GM23338 (cell line): ENCODE data around the gene DCDC2. TPM values are rescaled to one million over a fixed set of nuclear protein-coding genes. Genes with fewer than 3 reads are reported as not detected.
A peak's percentile ranks its signal among the peaks of the same experiment; 100 is the strongest.

Source experiments
- ATAC-seq: fragments of 200-7000 bp; cut with Tn5 transposase; 3 replicates; pipeline ENCODE4 v1.9.1; 2020
- DNase-seq: peaks from one replicate; pipeline ENCODE4 v3.0.0-alpha.2; 2015; ENCODE audit warnings: low spot score
- H2AFZ ChIP-seq: fragments of 200-600 bp; sonication (generic); 2 replicates; pipeline ENCODE4 v1.8.0; 2016; ENCODE audit warnings: antibody characterized with exemption, mild to moderate bottlenecking, moderate library complexity
- H3F3A ChIP-seq: fragments of 200-600 bp; sonication (generic); replicated peaks from 2 replicates; pipeline ENCODE4 v1.8.0; 2017; ENCODE audit warnings: antibody characterized with exemption, mixed run types, low read depth
- H3K27ac ChIP-seq: fragments of 200-600 bp; sonication (generic); 2 replicates; pipeline ENCODE4 v1.6.1; 2016; ENCODE audit warnings: low read depth
- H3K27me3 ChIP-seq: fragments of 200-600 bp; sonication (generic); 2 replicates; pipeline ENCODE4 v1.8.0; 2016; ENCODE audit warnings: mild to moderate bottlenecking, mixed run types, moderate library complexity; ENCODE audit not compliant: insufficient read depth
- H3K36me3 ChIP-seq: fragments of 200-600 bp; sonication (generic); 2 replicates; pipeline ENCODE4 v1.8.0; 2016; ENCODE audit warnings: mild to moderate bottlenecking; ENCODE audit not compliant: insufficient read depth
- H3K4me1 ChIP-seq: fragments of 200-600 bp; sonication (generic); 2 replicates; pipeline ENCODE4 v1.8.0; 2016; ENCODE audit warnings: mild to moderate bottlenecking, moderate library complexity; ENCODE audit not compliant: insufficient read depth
- H3K4me2 ChIP-seq: fragments of 200-600 bp; sonication (generic); 2 replicates; pipeline ENCODE4 v1.7.1; 2017; ENCODE audit warnings: mixed run types
- H3K4me3 ChIP-seq: fragments of 200-600 bp; sonication (generic); 2 replicates; pipeline ENCODE4 v1.6.1; 2016; ENCODE audit warnings: mixed run types
- H3K79me2 ChIP-seq: fragments of 200-600 bp; sonication (generic); replicated peaks from 2 replicates; pipeline ENCODE4 v1.8.0; 2017; ENCODE audit warnings: mild to moderate bottlenecking; ENCODE audit not compliant: insufficient read depth
- H3K9me2 ChIP-seq: fragments of 200-600 bp; sonication (generic); 2 replicates; pipeline ENCODE4 v1.8.0; 2017; ENCODE audit not compliant: insufficient read depth
- H4K20me1 ChIP-seq: fragments of 200-600 bp; sonication (generic); replicated peaks from 2 replicates; pipeline ENCODE4 v1.8.0; 2017; ENCODE audit warnings: mild to moderate bottlenecking; ENCODE audit not compliant: insufficient read depth
- H3K27ac Mint-ChIP-seq: 2 replicates; pipeline ENCODE4 v1.8.0; 2020; ENCODE audit warnings: inconsistent platforms, mild to moderate bottlenecking, moderate library complexity, mixed read lengths
- H3K27me3 Mint-ChIP-seq: 3 replicates; pipeline ENCODE4 v1.8.0; 2022; ENCODE audit warnings: low read depth, mild to moderate bottlenecking, moderate library complexity, mixed read lengths, inconsistent platforms; ENCODE audit not compliant: insufficient read depth, poor library complexity
- H3K36me3 Mint-ChIP-seq: 3 replicates; pipeline ENCODE4 v1.8.0; 2021; ENCODE audit warnings: low read depth, mild to moderate bottlenecking, inconsistent platforms, moderate library complexity, mixed read lengths
- H3K4me1 Mint-ChIP-seq: 3 replicates; pipeline ENCODE4 v1.8.0; 2020; ENCODE audit warnings: mild to moderate bottlenecking, inconsistent platforms, mixed read lengths
- H3K4me3 Mint-ChIP-seq: 3 replicates; pipeline ENCODE4 v1.8.0; 2021; ENCODE audit warnings: moderate library complexity, mild to moderate bottlenecking, inconsistent platforms, mixed read lengths
- H3K9me3 Mint-ChIP-seq: 3 replicates; pipeline ENCODE4 v1.8.0; 2020; ENCODE audit warnings: moderate library complexity, mild to moderate bottlenecking, inconsistent platforms, mixed read lengths
- CREB1 ChIP-seq: fragments of 250-450 bp; sonication (Bioruptor Pico); IDR thresholded peaks from 2 replicates; pipeline ENCODE4 v1.5.0; 2020; ENCODE audit warnings: low read depth, mild to moderate bottlenecking, moderate library complexity
- CTCF ChIP-seq, 2 experiments: fragments of 200-600 bp in 1 of 2; sonication (generic) in 1 of 2; conservative IDR thresholded peaks; 2 replicates each; pipeline versions ENCODE4 v1.5.1 to v1.6.1; 2016 to 2017; ENCODE audit warnings: antibody characterized with exemption in 2 of 2, low read depth in 2 of 2, mild to moderate bottlenecking in 2 of 2, moderate library complexity in 1 of 2
- ETS1 ChIP-seq: IDR thresholded peaks from 2 replicates; pipeline ENCODE4 v1.6.1; 2016; ENCODE audit warnings: antibody characterized with exemption
- EZH2 ChIP-seq: fragments of 200-600 bp; sonication (generic); IDR thresholded peaks from one replicate; pipeline ENCODE4 v1.8.0; 2017; ENCODE audit warnings: antibody characterized with exemption, mild to moderate bottlenecking, low read depth; ENCODE audit not compliant: unreplicated experiment
- EZH2phosphoT487 ChIP-seq: fragments of 200-600 bp; sonication (generic); IDR thresholded peaks from one replicate; pipeline ENCODE4 v1.8.1; 2018; ENCODE audit warnings: antibody characterized with exemption; ENCODE audit not compliant: unreplicated experiment
- JUNB ChIP-seq: IDR thresholded peaks from one replicate; pipeline ENCODE4 v1.6.1; 2016; ENCODE audit warnings: antibody characterized with exemption; ENCODE audit not compliant: unreplicated experiment
- NANOG ChIP-seq: IDR thresholded peaks from 2 replicates; pipeline ENCODE4 v1.6.1; 2016; ENCODE audit warnings: antibody characterized with exemption, borderline replicate concordance
- POLR2AphosphoS5 ChIP-seq: IDR thresholded peaks from 2 replicates; pipeline ENCODE4 v1.6.1; 2016; ENCODE audit warnings: antibody characterized with exemption, low read depth
- REST ChIP-seq: IDR thresholded peaks from one replicate; pipeline ENCODE4 v1.6.1; 2018; ENCODE audit warnings: antibody characterized with exemption; ENCODE audit not compliant: unreplicated experiment
- STAT1 ChIP-seq: IDR thresholded peaks from one replicate; pipeline ENCODE4 v1.6.1; 2016; ENCODE audit warnings: antibody characterized with exemption; ENCODE audit not compliant: unreplicated experiment
- ZNF114 ChIP-seq: fragments of 250-450 bp; sonication (Bioruptor Pico); IDR thresholded peaks from 2 replicates; pipeline ENCODE4 v1.5.0; 2020; ENCODE audit warnings: mild to moderate bottlenecking, moderate library complexity
- ZNF331 ChIP-seq: fragments of 250-450 bp; sonication (Bioruptor Pico); IDR thresholded peaks from 2 replicates; pipeline ENCODE4 v1.5.0; 2020; ENCODE audit warnings: low read depth, mild to moderate bottlenecking, moderate library complexity
- ZNF462 ChIP-seq: fragments of 250-450 bp; sonication (Bioruptor Pico); IDR thresholded peaks from 2 replicates; pipeline ENCODE4 v1.5.0; 2020; ENCODE audit warnings: mild to moderate bottlenecking, moderate library complexity
- polyA plus RNA-seq: library from polyadenylated mRNA; unstranded; fragments of >200 nt; fragmentation: Nextera tagmentation; extraction: Ambion mirVana; gene quantifications from 2 replicates; pipeline ENCODE4 v1.2.1, GENCODE V29; 2016
- total RNA-seq: library from RNA; depleted of rRNA; stranded (reverse); fragments of >200 nt; shearing (Covaris generic); gene quantifications from 2 replicates; pipeline ENCODE4 v1.2.3, GENCODE V29; 2014

DCDC2 gene
- total and polyA plus RNA-seq, 2 experiments from 2014 or later = 0.59 to 0.79 TPM

GRCh38 chr6:24183584-24183983 is 174.3 kb downstream of the DCDC2 start:
- H3K27me3 ChIP-seq = no peaks in the 10 kb centered on the region
- H2AFZ ChIP-seq = no peak overlapping the region
- Mint-ChIP-seq H3K27me3 (no peaks in the 10 kb centered on the region), H3K27ac (no peak overlapping the region), H3K9me3 (peaks cover 15% of the 10 kb centered on the region; the same call in 1 of the 3 replicates), H3K4me3 (no peak overlapping the region), H3K4me1 (no peaks in the 10 kb centered on the region), H3K36me3 (no peaks in the 10 kb centered on the region; the same call in 2 of the 3 replicates)
- H3K4me1 ChIP-seq = no peaks in the 10 kb centered on the region
- no peaks in the 10 kb centered on the region for H3K79me2 ChIP-seq
- no peaks in the 10 kb centered on the region for H3F3A ChIP-seq
- peak; percentile 32 for DNase-seq
- no peak overlapping the region for H3K4me3 ChIP-seq
- H3K9me2 ChIP-seq = no peaks in the 10 kb centered on the region; the same call in none of the 2 replicates
- H3K36me3 ChIP-seq = no peaks in the 10 kb centered on the region
- TF ChIP-seq EZH2phosphoT487 (no peak), ZNF462 (CRISPR knock-in tag) (no peak), ZNF114 (CRISPR knock-in tag) (no peak), STAT1 (no peak), POLR2AphosphoS5 (no peak), CTCF (conservative IDR thresholded peaks at IDR 0.05; ENCODE audit: low read depth in 2 of 2) (no peak), NANOG (no peak), REST (no peak), CREB1 (CRISPR knock-in tag) (no peak), ETS1 (no peak), JUNB (no peak), ZNF331 (CRISPR knock-in tag) (no peak), EZH2 (no peak)
- no peaks in the 10 kb centered on the region for H4K20me1 ChIP-seq
- no peak overlapping the region for H3K4me2 ChIP-seq
- H3K27ac ChIP-seq = no peak overlapping the region
- no peak for ATAC-seq
